Stimulated activated CD4-positive, alpha-beta T cell treated with anti-CD3 and anti-CD28 coated beads, Interleukin-1b, Interleukin-23, amount 100 ng/mL, for 4 hours (primary cell): ENCODE measurements around the gene RBFOX1.

Source experiments
- DNase-seq, 2 donors: peaks; one replicate each; pipeline ENCODE4 v3.0.0-alpha.2; 2020; ENCODE audit warnings: low read depth in 2 of 2

The RBFOX1 gene

GRCh38 chr16:7419441-7419840 lies 86.8 kb downstream of the RBFOX1 start:
- DNase-seq, result no peak

- no peak for DNase-seq
Measured at GRCh38 chr16:7420079-7420478, 87.4 kb downstream of the RBFOX1 start.

DNA sequence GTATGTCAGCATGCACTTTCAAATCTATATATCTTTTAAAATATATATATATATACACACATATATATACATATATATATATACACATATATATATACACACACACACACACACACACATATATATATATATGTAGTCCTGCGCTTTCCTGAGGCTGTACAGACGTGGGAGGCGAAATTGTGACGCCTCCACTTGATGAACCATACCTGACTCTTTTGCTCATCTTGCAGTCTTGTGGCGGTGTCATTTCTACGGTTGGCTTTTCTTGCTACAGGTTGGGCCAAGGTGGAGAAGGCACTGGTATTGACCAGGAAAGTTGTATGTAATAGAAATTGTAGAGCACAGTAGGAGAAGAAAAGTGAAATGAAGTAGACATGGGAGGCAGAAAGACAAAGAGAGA lies 88.2 kb downstream of the RBFOX1 start:
- no peak for DNase-seq

- no peak for DNase-seq
Measured at GRCh38 chr16:7421578-7421977, 88.9 kb downstream of the RBFOX1 start.

GRCh38 chr16:7422036-7422888 lies 89.6 kb downstream of the RBFOX1 start:
- DNase-seq, result no peak

DNA sequence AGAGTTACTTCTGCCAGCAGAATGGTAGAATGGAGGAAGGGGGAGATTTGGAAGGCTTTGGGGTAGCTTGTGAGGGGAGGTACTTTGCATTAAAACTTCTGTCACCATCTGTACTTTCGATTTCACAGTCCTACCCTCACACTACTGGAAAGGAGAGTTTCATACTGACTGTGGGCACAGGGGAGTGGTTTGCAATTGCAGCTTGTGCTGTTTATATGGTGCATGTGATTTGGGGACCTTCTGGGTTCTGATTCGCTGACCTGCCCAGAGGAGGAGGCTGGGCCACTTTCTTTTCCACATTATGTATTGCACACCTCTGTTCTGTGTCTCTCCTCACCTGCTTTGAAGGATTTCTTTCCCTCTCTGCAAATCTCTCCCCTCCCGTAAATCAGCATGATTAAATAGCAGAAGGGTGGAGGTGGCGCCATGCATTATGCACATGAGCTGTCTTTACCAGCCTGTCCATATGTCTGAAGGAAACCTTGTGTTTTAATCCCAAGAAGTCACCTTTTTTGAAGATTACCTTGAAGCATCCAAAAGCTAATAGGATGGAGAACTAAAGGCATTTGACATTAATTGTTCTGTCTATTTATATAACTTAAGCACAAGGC lies 90.9 kb downstream of the RBFOX1 start:
- no peak for DNase-seq

DNA sequence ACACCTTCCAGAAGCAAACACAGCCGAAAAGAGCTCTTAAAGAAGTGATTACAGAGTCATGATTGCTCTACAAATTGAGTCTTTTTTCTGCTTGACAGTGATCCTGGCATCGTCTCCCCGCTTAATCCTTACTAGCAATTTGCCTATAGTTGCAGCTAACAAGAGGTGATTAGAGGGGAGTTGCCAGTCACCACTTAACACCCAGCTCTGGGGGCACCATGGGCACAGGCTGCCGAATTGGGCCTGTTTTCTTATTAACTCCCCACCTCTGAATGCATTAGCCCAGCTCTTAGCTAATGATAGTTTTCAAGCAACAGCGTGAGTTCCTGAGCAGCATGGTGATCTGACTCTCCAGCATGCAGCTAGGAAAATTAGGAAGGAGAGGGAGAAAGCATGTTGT lies 93.5 kb downstream of the RBFOX1 start:
- DNase-seq, result no peak

DNA sequence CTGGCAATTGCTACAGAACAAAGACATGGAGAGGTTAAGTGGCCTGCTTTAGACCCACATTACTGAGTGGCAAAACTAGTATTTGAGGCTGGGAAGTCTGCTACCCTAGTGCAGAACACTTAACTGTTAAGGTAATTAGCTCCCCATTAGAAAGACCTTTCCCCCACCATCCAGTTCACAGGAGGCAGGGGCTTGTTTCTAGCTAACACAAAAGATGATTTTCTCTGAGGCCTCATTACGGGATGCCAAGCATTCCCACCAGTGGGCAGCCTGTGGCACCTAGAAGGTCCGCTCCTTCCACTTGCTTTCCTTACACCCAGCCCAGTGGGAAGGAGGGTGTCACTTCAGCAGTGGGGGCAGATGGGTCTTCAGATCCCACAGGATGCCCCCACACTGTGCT lies 99.1 kb downstream of the RBFOX1 start:
- no peak for DNase-seq

DNA sequence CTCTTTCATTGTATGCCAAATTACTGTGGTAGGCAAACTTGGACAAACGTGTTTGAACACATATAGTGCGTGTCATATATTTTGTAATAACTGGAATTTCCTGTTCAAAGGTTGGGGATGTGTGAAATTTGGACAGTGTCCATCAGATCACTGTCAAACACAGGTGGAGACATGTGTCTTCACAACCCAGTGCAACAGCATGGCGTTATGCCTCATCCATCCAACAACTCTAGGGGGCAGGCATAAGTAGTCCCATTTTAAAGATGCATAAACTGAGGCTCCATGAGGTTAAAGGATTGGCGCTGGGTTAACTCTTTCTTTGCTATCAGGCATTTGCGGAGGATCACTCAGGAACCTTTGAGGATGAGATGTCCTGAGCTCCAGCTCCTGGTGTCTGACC lies 103.7 kb downstream of the RBFOX1 start:
- no peak for DNase-seq

GRCh38 chr16:7437135-7437804 lies 104.6 kb downstream of the RBFOX1 start:
- DNase-seq, result no peak

DNA sequence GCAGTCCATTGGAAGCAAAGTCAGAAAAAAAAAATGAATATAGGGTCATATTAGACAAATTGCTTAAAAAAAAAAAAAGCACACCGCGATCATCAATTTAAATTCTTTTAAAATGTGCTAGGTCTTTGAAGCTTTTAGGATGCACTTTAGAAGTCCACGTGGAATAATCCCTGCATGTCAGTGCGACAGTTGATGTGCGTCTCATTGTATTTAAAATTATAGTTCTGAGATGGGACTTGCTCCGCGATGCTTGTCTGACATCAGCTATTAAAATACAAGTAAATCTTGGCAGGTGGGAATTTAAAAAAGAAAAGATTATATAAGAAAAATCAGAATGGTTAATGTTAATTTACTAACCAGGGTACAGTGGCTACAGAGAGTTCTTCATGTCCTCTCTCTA lies 105.2 kb downstream of the RBFOX1 start:
- DNase-seq, result no peak

DNA sequence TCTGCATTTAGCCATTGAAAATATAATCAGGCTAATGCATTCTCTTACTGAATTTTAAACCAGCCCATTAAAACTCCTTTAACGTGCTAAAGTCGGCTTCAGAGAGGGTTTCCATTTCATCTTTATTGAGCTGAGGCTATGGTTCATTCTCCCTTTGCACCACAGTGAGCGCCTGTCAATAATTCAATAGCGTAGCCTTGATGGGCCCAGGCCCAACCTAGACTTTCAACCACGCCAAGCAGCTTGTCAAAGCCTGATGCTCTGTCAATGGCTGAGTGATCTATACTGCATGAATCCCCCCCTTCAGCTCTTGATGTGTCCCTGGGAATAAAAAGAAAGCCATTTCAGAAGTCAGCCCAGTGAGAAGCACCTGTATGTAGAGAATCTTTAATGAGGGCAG lies 106.0 kb downstream of the RBFOX1 start:
- no peak for DNase-seq

- no peak for DNase-seq
Measured at GRCh38 chr16:7439518-7439917, 106.9 kb downstream of the RBFOX1 start.

- no peak for DNase-seq
Measured at GRCh38 chr16:7440886-7441400, 108.3 kb downstream of the RBFOX1 start.

GRCh38 chr16:7442050-7442449 lies 109.4 kb downstream of the RBFOX1 start:
- DNase-seq, result no peak

GRCh38 chr16:7443142-7443541 lies 110.5 kb downstream of the RBFOX1 start:
- DNase-seq, result no peak

DNA sequence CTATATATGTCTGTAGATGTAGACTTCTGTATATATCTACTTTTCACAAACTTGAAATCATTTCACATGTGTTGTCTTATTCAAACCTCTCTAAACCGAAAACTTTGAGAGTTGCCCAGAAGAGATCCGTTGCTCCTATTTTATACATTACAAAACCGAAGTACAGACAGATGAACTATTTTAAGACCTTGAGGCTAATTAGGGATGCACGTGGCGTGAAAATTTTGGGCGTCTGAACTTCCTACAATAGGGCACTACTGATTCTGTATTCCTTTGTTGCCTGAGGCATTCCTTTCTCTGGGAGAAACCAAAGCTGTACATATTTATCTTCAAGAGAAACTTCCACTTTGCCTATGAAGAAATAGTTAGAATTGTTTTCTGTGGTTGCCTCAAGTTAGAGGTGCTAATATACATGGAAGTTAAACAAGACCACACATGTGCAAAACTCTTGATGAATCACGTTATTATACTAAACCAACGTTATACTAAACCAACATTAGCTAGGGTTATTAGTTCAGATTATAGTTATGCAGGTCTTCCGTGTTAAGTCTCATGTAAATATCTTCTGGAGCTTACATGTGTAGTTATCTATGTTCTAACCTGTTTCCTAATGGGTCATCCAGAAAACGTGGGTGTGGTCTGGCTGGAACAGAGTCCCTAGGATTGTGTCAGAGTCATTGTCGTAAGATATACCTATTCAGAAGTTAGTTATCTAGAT lies 111.2 kb downstream of the RBFOX1 start:
- no peak for DNase-seq

GRCh38 chr16:7449306-7449705 lies 116.7 kb downstream of the RBFOX1 start:
- DNase-seq, result no peak

DNA sequence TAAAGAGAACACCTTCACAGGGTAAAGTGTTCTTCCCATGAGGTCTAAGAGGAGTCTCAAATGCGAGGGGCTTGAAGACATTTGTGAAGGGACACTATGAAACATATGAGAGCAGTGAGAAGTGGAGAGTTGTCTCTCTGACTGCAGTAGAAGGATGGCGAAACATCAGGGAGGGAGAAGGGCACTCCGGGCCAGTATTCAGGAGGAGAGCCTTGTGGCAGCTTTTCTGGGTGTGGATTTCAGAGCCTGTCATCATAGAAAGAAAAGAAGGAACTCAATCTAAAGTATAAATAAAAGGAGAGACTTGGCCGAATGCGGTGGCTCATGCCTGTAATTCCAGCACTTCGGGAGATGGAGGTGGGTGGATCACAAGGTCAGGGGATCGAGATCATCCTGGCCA lies 117.2 kb downstream of the RBFOX1 start:
- DNase-seq, result no peak

DNA sequence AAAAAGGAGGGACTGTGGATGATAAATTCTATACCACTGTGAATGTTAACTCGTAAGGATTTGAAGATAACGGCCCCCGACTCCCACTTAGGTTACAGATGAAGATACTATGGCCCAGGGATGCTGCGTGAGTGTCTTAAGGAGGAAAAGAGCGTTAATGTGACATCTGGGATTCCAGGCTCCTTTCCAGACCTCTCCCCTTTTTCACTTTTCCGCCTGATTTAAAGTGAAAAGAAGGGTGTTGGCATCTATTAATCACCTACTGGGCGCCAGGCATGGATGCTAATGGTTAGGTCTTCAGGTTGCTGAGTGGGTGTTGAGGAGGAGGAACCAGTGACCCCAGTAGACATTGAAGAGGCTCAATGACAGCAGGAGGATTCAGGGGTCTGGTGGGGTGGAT lies 117.8 kb downstream of the RBFOX1 start:
- DNase-seq, result no peak

- DNase-seq, result no peak
Measured at GRCh38 chr16:7452090-7452489, 119.4 kb downstream of the RBFOX1 start.

DNA sequence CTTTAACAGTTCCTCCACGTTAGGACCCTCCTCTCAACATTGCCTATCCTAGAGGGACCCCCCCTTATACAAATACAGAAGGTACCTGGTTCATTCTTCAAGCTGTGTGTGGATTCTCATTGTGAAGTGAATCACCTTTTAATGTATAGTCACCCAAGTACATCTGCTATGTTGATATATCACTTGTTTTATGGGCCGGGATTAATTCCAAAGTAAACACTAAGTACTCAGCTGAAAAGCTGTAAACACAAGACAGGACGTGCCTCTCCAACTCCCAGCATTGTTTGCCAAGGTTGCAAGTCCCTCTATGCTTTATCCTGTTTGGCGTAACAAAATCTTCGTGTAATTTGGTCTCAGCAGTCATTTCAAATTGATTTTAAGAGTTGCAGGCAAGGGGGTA lies 123.6 kb downstream of the RBFOX1 start:
- no peak for DNase-seq
